HCEC 1CT (cell line): ENCODE results near the gene HOXA1.
A peak's percentile ranks its signal among the peaks of the same experiment; 100 is the strongest.

Experiments used
- DNase-seq: peaks from one replicate; pipeline ENCODE4 v3.0.0-alpha.2; 2017

The HOXA1 gene

DNA sequence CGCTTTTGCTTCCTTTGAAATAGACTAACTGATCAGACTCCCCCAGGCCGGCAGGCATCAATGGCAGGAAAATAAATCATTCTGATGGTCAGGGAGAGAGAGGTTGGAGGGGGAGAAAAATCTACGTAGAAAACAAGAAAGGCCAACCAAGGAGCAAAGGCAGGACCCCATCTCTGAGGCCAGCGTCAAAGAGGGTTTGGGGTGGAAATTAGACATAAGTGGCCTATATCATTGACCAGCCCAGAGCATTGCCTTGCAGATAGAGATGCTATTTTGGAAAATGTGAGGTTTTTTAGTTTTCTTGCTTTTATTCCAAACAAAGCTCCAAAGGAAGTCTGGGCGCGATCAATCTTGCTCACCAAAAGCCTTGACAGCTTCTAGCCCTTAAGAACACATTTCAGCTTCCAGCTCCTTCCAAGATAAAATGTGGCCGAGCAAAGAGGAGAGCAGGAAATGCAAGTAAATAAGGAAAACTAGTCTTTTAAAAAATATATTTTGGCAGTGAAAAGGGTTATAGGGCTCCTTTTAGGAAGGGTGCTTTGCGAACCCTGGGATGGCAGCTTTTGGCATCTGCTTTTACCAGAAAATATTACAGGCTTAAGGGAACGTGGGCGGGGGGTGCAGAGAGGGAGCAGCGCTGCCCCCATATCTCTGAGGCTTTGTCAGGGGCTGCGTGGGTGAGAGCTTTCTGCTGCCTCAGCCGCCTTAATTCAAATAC, 8.7 kb upstream of the HOXA1 start:
- DNase-seq: no peak

DNA sequence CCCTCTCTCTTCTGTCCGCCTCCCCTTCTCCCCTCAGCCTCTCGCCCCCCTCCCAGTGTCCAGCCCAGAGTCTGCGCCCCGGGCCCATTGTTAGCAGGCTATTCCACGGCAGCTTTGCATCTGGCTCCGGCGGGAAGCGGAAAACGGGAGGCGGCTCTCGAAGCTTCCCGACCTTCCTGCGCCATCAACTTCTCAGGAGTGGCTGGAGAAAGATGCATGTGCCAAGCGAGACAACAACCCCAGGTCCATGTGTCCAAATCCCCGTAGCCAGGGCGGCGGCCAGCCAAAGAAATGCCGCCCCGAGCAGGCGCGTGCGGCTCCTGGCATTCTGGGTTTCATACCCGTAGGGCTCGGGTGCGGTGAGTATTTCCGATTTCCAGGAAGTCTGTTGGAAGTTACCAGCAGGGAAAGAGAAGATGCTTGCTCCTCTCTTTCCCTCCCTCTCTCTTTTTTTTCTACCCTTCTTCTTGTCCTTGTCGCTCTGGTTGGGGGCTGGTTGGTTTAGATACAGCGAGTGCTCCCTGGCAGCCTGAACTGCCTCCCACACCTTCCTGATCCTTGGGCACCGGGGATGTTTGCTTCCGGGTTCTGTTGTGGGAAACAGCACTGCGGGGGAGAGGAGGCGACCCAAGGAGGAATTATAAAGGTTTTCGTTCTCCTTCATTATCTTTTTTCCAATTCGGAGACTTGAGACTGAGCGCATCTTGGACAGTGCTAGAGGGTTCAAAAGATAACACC, 7.9 kb upstream of the HOXA1 start:
- DNase-seq: peak; percentile 8

- peak; percentile 74 for DNase-seq
Observed at GRCh38 chr7:27102581-27103442, 7.0 kb upstream of the HOXA1 start, which contains the start of gene HOXA2. TSS of gene HOXA2 (minus strand) at chr7:27102683. CDS start at chr7:27102500, 183 bp downstream.

DNA sequence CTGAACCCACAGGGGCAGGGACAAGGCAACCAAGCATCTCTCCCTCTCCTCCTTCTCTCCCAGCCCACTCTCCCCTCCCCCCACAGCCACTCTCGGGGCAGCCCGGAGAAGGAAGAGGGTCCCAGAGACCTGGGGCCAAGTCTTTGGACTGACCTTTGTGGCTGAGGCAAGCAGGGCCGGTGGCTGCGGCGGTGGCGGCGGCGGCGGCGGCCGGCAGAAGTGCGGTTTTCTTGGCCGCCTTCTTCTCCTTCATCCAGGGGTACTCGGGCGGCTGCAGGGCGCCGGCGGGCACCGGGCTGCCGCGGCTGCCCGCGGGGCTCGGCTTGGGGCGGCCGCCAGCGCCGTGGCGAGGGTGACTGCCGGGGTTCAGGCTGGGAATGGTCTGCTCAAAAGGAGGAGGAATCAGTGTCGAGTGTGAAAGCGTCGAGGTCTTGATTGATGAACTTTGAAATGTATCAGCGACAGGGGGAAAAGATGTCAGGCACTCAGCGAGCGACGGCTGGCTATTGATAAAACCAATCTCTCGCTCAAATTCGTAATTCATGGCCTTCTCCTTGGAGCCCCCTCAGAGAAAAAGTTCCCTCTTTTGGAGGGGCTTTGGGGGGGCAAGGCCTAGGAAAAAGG, 6.3 kb upstream of the HOXA1 start:
- peak; percentile 21 for DNase-seq

DNA sequence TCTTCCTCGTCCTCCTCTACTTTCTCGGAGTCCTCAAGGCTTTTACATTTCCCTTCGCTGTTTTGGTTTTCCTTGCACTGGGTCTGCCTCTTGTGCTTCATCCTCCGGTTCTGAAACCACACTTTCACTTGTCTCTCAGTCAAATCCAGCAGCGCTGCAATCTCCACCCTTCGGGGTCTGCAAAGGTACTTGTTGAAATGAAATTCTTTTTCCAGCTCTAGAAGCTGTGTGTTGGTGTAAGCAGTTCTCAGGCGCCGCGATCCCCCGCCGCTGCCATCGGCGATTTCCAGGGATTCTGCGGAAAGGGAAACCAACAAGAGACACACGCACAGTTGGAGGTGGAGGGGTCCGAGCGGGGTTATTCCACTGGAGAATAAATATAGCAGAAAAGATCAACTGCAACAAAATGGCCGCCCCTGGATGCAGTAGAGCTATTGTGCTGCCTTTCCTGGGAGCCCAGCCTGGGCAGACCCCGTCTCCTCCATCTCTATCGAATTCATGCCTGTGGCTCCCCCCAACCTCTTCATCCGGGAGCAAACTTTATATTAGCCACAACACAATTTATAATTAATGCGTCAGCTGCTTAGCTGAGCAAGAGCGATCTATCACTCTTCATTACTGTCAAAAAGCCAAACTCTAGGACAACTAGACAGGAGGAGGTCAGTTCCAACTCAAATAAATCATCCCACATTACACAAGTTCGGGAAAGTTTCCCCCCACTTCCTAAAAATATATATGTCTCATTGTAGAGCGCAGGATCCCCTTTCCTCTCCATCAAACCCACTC, 5.6 kb upstream of the HOXA1 start:
- peak; percentile 45 for DNase-seq

GRCh38 chr7:27100694-27101170, 4.9 kb upstream of the HOXA1 start:
- peak; percentile 13 for DNase-seq

DNA sequence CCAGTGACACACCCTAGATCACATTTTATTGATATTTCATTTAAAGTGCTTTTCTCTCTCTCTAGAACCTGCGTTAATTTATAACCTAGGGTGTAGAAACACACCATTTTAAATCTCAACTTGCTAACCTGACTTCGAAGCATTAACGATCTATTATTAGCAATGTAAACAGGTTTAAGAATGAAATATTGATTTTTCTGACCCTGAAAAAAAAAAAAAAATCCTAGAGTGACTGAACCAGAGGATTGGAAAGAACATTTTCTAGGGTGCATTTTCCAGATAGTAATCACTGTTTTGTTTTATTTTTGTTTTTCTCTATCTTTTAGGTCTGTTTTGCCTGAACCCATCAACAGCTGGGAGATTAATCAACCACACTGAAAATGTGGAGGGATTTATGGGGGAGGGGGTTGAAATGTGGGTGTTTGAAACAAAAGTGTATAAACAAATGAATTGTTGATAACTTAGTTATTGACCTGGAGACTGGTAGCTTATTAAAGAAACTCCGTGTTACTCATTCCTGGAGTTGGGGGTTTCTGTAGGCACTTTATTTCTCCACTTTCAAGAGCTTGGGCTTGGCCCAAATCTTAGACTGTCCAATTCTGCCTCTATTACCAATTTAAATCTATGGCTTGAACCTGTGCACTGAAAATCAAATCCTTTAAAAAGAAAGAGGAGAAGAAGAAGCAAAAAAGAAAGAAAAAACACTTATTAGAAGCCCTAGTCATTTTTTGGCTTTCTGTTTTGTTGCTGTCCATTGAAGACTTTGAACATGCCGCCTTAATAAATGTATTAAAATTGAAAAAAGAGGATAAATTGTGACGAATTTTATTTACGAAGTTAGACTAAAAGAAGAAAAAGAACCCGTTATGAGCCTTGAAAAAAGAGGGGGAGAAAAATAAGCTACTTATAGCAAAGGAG, 3.9 kb upstream of the HOXA1 start:
- DNase-seq: no peak

- DNase-seq: peak; percentile 77
Observed at GRCh38 chr7:27098578-27099451, 3.0 kb upstream of the HOXA1 start.

DNA sequence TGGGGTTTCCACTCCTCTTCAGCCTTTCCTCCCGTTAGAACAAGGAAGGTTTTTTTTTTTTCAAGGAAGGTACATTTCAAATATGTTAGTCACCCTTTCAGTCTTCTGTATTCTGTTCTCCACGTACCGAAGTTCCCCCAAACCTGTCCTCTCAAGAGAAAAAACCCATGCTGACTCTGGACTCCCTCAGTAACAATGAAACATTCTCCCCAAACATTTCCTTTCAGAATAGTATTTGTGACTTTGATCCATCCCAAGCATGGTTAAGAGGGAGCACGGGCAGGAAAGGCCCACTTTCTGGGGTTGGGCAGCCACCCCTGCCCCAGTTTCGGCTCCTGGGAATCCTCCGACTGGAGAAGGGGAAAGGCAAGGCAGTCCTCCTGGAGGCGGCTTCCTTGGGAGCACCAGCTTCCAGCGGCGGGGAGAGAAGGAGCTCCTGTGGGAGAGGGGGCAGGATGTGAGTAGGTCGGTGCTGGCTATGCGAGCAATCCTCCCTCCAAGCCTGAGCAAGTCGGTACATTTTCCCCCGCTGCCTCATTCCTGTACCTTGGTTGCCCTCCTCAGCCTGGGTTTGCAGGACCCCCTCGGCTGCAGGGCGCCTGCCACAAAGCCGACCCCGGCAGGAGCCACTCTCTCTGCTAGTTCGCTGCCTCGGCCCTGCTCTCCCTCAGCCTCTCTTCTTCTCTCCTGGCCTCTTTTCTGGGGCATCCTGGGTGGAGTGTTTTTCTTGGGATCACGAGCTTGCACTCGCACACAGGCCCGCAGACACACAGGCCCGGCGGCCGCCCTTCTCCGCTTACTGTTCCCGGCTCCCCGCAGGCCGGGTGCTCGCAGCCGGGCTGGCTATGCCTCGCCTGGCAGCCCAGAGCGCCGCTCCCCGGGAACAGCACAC, 2.1 kb upstream of the HOXA1 start:
- peak; percentile 60 for DNase-seq

DNA sequence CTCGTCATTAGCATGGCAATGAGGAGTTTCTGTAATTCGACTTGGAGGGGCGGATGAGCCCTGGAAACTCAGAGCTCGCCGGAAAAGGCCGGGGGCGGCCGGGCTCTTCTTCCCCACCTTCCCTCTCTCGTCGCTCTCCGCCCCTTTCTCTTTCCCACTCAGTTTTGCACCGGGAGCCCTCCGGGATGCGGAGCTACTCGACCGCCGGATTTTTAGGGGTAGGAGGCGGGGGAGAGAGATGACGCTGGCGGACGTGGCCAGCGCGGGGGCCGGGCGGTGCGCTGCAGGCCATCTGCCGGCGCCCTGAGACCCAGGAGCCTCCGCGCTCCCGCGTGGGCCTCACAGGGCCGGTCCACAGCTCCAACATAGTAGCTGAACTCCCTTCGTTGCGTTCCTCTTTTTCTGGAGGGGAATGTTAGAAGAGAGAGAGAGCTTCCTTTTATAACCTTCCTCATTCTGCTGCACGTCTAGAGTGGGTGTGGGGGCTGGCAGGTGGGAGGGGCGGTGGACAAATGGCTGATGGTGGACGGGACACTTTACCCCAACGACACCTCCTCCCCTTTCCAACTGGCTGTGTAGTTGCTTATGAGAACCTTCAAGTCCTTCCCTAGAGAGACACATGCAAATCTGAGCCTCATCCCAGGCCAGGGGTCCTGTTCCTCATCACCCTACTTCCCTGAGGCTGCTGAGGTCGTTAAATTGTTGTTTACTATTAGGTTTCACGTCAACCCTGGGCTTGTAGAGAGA, 1.1 kb upstream of the HOXA1 start:
- peak; percentile 61 for DNase-seq

DNA sequence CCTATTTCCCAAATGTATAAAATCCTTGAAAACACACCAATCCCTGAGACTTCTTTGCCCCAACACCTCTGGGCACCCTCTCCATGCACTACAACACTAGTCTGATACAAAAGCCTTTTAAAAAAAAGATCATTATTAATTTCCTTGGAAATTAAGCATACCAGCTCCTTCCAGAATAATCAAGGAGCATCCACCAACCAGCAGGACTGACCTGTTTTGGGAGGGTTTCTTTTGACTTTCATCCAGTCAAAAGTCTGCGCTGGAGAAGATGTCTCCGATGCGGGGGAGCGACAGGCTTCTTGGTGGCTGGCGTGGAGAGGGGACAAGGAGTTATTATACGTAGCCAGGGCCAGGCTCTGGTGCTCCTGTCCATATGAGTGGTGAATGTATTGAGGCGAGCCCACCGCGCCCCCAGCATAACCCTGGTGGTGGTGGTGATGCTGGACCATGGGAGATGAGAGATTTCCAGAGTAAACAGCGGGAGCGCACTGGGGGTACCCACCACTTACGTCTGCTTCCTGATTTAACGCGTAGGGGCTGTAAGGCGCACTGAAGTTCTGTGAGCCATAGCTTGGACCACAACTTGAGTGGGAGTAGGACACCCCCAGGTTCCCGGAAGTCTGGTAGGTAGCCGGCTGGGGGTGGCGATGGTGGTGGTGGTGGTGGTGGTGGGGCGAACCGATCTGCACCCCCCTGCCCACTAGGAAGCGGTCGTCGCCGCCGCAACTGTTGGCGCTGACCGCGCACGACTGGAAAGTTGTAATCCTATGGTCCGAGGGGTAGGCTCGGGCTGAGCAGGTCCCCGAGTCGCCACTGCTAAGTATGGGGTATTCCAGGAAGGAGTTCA, 527 bp downstream of the HOXA1 start:
- no peak for DNase-seq

GRCh38 chr7:27094304-27095049, 1.3 kb downstream of the HOXA1 start:
- DNase-seq: no peak

- no peak for DNase-seq
Observed at GRCh38 chr7:27093184-27093895, 2.5 kb downstream of the HOXA1 start.

DNA sequence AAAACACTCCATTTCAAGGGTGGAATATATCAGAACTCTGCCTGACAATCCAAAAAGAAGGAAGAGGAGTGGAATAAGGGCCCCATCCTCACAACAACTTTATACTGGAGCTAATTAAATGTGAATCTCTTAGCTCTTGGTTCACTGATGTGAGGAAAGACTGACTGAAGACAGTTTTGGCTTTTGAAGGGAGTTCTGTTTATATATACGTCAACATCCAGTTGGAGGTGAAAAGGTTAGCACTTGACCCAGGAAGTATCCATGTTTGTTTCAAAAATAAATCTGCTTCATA, 3.0 kb downstream of the HOXA1 start:
- DNase-seq: no peak

DNA sequence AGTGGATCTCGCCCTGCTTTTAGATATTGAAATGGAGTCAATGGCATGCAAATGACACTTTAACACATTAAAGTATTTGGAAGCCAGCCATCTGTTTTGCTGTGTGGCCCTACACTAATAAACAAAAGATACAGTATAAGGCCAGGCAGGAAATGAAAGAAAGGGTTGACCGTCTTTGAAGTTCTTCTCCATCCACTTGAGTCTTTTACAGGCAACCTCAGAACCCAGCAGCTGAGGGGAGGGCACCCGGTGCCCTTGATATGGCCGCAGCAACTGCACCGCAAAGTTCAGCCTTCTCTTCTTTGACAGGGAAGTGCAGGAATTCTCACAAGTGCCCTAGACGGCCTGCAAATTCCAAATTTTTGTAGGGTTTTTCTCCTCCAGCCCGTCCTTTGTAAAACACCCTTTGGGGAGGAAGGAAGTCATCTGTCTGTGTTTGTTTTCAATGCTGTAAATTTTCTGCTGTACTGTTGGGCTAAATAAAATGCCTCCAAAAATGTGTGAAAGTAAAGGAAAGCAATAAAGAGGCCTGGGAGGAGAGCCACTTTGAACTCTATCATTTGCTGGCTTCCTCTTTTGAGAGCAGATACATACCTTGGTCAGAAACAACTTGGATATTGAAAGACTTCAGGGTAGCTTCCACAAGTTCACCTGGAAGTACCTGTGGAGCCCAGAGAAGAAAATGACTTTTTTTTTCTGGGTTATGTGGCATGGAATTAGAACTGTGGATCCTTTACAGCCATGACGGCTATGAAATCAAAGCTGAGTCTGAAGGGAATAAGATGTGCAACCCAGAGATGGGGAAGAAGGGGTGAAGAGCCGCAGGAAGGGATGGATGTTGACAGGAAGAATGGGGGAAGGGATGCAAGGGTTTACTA, 3.6 kb downstream of the HOXA1 start:
- no peak for DNase-seq
